Peyer's patch (tissue), 4 donors: Measurements from ENCODE around the gene RUFY3.

ENCODE experiments used
- CTCF ChIP-seq, 6 experiments: fragments of 450-650 bp in 4 of 6; fragments of 200-600 bp in 2 of 6; sonication (generic) in 1 of 6; IDR thresholded peaks; one replicate each; pipeline ENCODE4 v1.5.1; 2017 to 2019; ENCODE audit warnings: antibody characterized with exemption in 6 of 6, mild to moderate bottlenecking in 3 of 6, moderate library complexity in 1 of 6
- POLR2A ChIP-seq, 2 donors: fragments of 450-650 bp; IDR thresholded peaks; one replicate each; pipeline ENCODE4 v1.5.1; 2017; ENCODE audit warnings: antibody characterized with exemption in 2 of 2, mild to moderate bottlenecking in 2 of 2, moderate library complexity in 2 of 2

GRCh38 chr4:70676554-70677090 lies 45.1 kb upstream of the RUFY3 start:
- no peak for TF ChIP-seq CTCF (IDR thresholded peaks at IDR 0.05)
- TF ChIP-seq POLR2A (IDR thresholded peaks at IDR 0.05), result no peak
